Naive B cell (primary cell): Measurements from ENCODE around the gene SYAP1. TPM values are rescaled to one million over a fixed set of nuclear protein-coding genes. Genes with fewer than 3 reads are reported as not detected.

Experiments used
- ATAC-seq, 2 donors: fragments of 150-1000 bp; cut with Tn5 transposase; 2 replicates each; pipeline ENCODE4 v1.10.0; 2021; ENCODE audit warnings: low read depth in 2 of 2, mild to moderate bottlenecking in 2 of 2, moderate library complexity in 2 of 2
- DNase-seq: peaks from one replicate; pipeline ENCODE4 v3.0.0; 2022
- H3K27ac Mint-ChIP-seq, 6 donors: one replicate each; pipeline ENCODE4 v1.8.0; 2020 to 2022; ENCODE audit warnings: mild to moderate bottlenecking in 6 of 6, mixed read lengths in 6 of 6, moderate library complexity in 5 of 6, inconsistent platforms in 2 of 6
- H3K27me3 Mint-ChIP-seq, 3 donors: one replicate each; pipeline ENCODE4 v1.8.0; 2021 to 2022; ENCODE audit warnings: mixed read lengths in 3 of 3, mild to moderate bottlenecking in 1 of 3
- H3K36me3 Mint-ChIP-seq, 2 donors: one replicate each; pipeline ENCODE4 v1.8.0; 2020 to 2022; ENCODE audit warnings: mixed read lengths in 2 of 2, inconsistent platforms in 1 of 2, mild to moderate bottlenecking in 1 of 2
- H3K4me1 Mint-ChIP-seq, 3 donors: one replicate each; pipeline ENCODE4 v1.8.0; 2020 to 2022; ENCODE audit warnings: mixed read lengths in 3 of 3, inconsistent platforms in 1 of 3, mild to moderate bottlenecking in 1 of 3, moderate library complexity in 1 of 3
- H3K4me3 Mint-ChIP-seq, 8 donors: one replicate each; pipeline ENCODE4 v1.8.0; 2020 to 2022; ENCODE audit warnings: mild to moderate bottlenecking in 8 of 8, mixed read lengths in 8 of 8, moderate library complexity in 8 of 8, inconsistent platforms in 2 of 8
- H3K9me3 Mint-ChIP-seq, 7 donors: one replicate each; pipeline ENCODE4 v1.8.0; 2020 to 2022; ENCODE audit warnings: mixed read lengths in 7 of 7, mild to moderate bottlenecking in 5 of 7, inconsistent platforms in 2 of 7, moderate library complexity in 1 of 7
- polyA plus RNA-seq, 6 donors: library from polyadenylated mRNA; unstranded; fragments of 300-500 nt; fragmentation: Illumina TruSeq; gene quantifications; one replicate each; pipeline ENCODE4 v1.2.3, GENCODE V29; 2021; ENCODE audit warnings: low read depth in 6 of 6

Gene SYAP1
- polyA plus RNA-seq, 6 donors from 2014 or later: 11.8 to 21.3 (median 16.2) TPM

GRCh38 chrX:16796298-16796697 is 76.9 kb downstream of the SYAP1 start:
- Mint-ChIP-seq H3K36me3 (peaks cover 0 to 15% of the 10 kb centered on the region in 2 donors), H3K27ac (peak overlapping the region in 4 of 6 donors; percentile 1 to 89 (median 78)), H3K4me3 (no peak overlapping the region)

GRCh38 chrX:16797358-16797757 is 77.9 kb downstream of the SYAP1 start:
- Mint-ChIP-seq H3K36me3 (peaks cover 0 to 15% of the 10 kb centered on the region in 2 donors), H3K4me1 (peaks cover 0 to 7% (median 5%) of the 10 kb centered on the region in 3 donors), H3K4me3 (no peak overlapping the region), H3K9me3 (no peaks in the 10 kb centered on the region), H3K27ac (no peak overlapping the region), H3K27me3 (no peaks in the 10 kb centered on the region)
- ATAC-seq: no peak
- no peak for DNase-seq

More at GRCh38 chrX:16796298-16796697, 76.9 kb downstream of the SYAP1 start:
- H3K9me3 Mint-ChIP-seq: no peaks in the 10 kb centered on the region
- no peaks in the 10 kb centered on the region for H3K27me3 Mint-ChIP-seq
- peaks cover 0 to 7% (median 5%) of the 10 kb centered on the region in 3 donors for H3K4me1 Mint-ChIP-seq
- ATAC-seq (no peak), DNase-seq (no peak)

- peak overlapping the region in 1 of 6 donors; percentile 20 for H3K27ac Mint-ChIP-seq
- H3K27me3 Mint-ChIP-seq: no peaks in the 10 kb centered on the region
- ATAC-seq (no peak), DNase-seq (no peak)
- peaks cover 0 to 15% of the 10 kb centered on the region in 2 donors for H3K36me3 Mint-ChIP-seq
- H3K4me3 Mint-ChIP-seq: no peak overlapping the region
- no peaks in the 10 kb centered on the region for H3K9me3 Mint-ChIP-seq
- peaks cover 0 to 7% (median 5%) of the 10 kb centered on the region in 3 donors for H3K4me1 Mint-ChIP-seq
Observed at GRCh38 chrX:16797841-16798240, 78.4 kb downstream of the SYAP1 start.

GRCh38 chrX:16804923-16805464 is 85.6 kb downstream of the SYAP1 start:
- Mint-ChIP-seq H3K4me1 (peaks cover 8 to 31% (median 19%) of the 10 kb centered on the region in 3 donors), H3K4me3 (no peak overlapping the region)

GRCh38 chrX:16807548-16807947 is 88.1 kb downstream of the SYAP1 start:
- Mint-ChIP-seq H3K36me3 (no peaks in the 10 kb centered on the region), H3K27me3 (no peaks in the 10 kb centered on the region), H3K9me3 (no peaks in the 10 kb centered on the region), H3K4me3 (no peak overlapping the region), H3K27ac (peak overlapping the region in 1 of 6 donors; percentile 78), H3K4me1 (peaks cover 8 to 33% (median 19%) of the 10 kb centered on the region in 3 donors)
- DNase-seq (no peak), ATAC-seq (no peak)

More at GRCh38 chrX:16804923-16805464, 85.6 kb downstream of the SYAP1 start:
- no peak overlapping the region for H3K27ac Mint-ChIP-seq
- H3K36me3 Mint-ChIP-seq: no peaks in the 10 kb centered on the region
- ATAC-seq (no peak), DNase-seq (no peak)
- H3K9me3 Mint-ChIP-seq: no peaks in the 10 kb centered on the region
- H3K27me3 Mint-ChIP-seq: no peaks in the 10 kb centered on the region

GRCh38 chrX:16807976-16808542 is 88.6 kb downstream of the SYAP1 start:
- peak overlapping the region in 3 of 6 donors; percentile 2 to 78 (median 32) for H3K27ac Mint-ChIP-seq
- peaks cover 8 to 33% (median 19%) of the 10 kb centered on the region in 3 donors for H3K4me1 Mint-ChIP-seq
- no peaks in the 10 kb centered on the region for H3K27me3 Mint-ChIP-seq
- ATAC-seq (no peak), DNase-seq (no peak)
- H3K36me3 Mint-ChIP-seq: no peaks in the 10 kb centered on the region
- H3K4me3 Mint-ChIP-seq: no peak overlapping the region
- no peaks in the 10 kb centered on the region for H3K9me3 Mint-ChIP-seq

GRCh38 chrX:16814597-16814996 is 95.2 kb downstream of the SYAP1 start:
- no peak for DNase-seq
- no peak overlapping the region for H3K4me3 Mint-ChIP-seq

More at GRCh38 chrX:16814597-16814996, 95.2 kb downstream of the SYAP1 start:
- Mint-ChIP-seq H3K9me3 (no peaks in the 10 kb centered on the region), H3K36me3 (peaks cover 0 to 4% of the 10 kb centered on the region in 2 donors), H3K27me3 (no peaks in the 10 kb centered on the region), H3K4me1 (peaks cover 0 to 6% (median 3%) of the 10 kb centered on the region in 3 donors), H3K27ac (peak overlapping the region in 1 of 6 donors; percentile 87)
- no peak for ATAC-seq

Other genes starting within 250 kb of the SYAP1 start
- gene S100G, start 69.5 kb upstream of the SYAP1 start, polyA plus RNA-seq: not detected
- gene CTPS2, start 6.9 kb upstream of the SYAP1 start, polyA plus RNA-seq: 1 to 10 TPM; 3.2 to 6.0 (median 4.7) TPM
- gene TXLNG, start 66.9 kb downstream of the SYAP1 start, polyA plus RNA-seq: 10 to 100 TPM in 4 of 6 donors, 1 to 10 TPM in 2; 8.6 to 20.8 (median 15.9) TPM
- 100 to 1,000 TPM; 158 to 255 (median 190) TPM for gene RBBP7, start 150.8 kb downstream of the SYAP1 start, polyA plus RNA-seq
- gene REPS2, start 227.0 kb downstream of the SYAP1 start, polyA plus RNA-seq: 1 to 10 TPM in 5 of 6 donors, not detected in 1; 1.2 to 3.2 (median 2.2) TPM